Left ventricle myocardium inferior (tissue), 1 donor: ENCODE data around the gene PIEZO1. TPM values are rescaled to one million over a fixed set of nuclear protein-coding genes. Genes with fewer than 3 reads are reported as not detected.

Source experiments
- DNase-seq: peaks from one replicate; pipeline ENCODE4 v3.0.0-alpha.2; 2020
- H3K27ac ChIP-seq: fragments of 200-600 bp; replicated peaks from 2 replicates; pipeline ENCODE4 v1.8.0; 2021
- H3K27me3 ChIP-seq: fragments of 200-600 bp; 2 replicates; pipeline ENCODE4 v1.8.0; 2021; ENCODE audit warnings: low read depth
- H3K36me3 ChIP-seq: fragments of 200-600 bp; 2 replicates; pipeline ENCODE4 v1.8.0; 2021
- H3K4me1 ChIP-seq: fragments of 200-600 bp; 2 replicates; pipeline ENCODE4 v1.8.0; 2021
- H3K4me3 ChIP-seq: fragments of 200-600 bp; 2 replicates; pipeline ENCODE4 v1.8.0; 2021; ENCODE audit warnings: mild to moderate bottlenecking, moderate library complexity
- H3K9me3 ChIP-seq: fragments of 200-600 bp; replicated peaks from 2 replicates; pipeline ENCODE4 v1.8.0; 2021
- CTCF ChIP-seq: fragments of 200-600 bp; IDR thresholded peaks from 2 replicates; pipeline ENCODE4 v1.8.0; 2021; ENCODE audit warnings: antibody characterized with exemption, mild to moderate bottlenecking, borderline replicate concordance
- intact Hi-C: fragments of 100-400 bp; cut with micrococcal nuclease; formaldehyde crosslinking; loops from one replicate; pipeline ENCODE4 v1.11.0; 2022
- long read RNA-seq: library from polyadenylated mRNA; unstranded; transcript quantifications from one replicate; pipeline ENCODE4 v2.0.0, GENCODE V29; 2021
- total RNA-seq: library from RNA; stranded (reverse); fragmentation: NEBNext Ultra II Directional; extraction: Animal tissue kit (Norgen Biotek cat#: 25700); gene quantifications from one replicate; pipeline ENCODE4 v1.2.1, GENCODE V29; 2021
- donor health status: DM: no; HTN: yes; CAD: no; lungs with severe emphysema.

Gene PIEZO1
- 17.1 TPM for total RNA-seq
- long read RNA-seq, partial matches to known transcripts = 15 of 20 reads
- long read RNA-seq, other reads (novel, unspliced or antisense) = 3 of 20 reads

GRCh38 chr16:88785106-88785924, at the start of gene PIEZO1:
TSS of gene PIEZO1 (minus strand) at chr16:88785220. CDS start at chr16:88784964, 256 bp downstream.
- no peaks in the 10 kb centered on the region for H3K36me3 ChIP-seq
- H3K4me1 ChIP-seq = peaks cover 52% of the 10 kb centered on the region
- TF ChIP-seq CTCF = peak; percentile 89
- no peaks in the 10 kb centered on the region for H3K9me3 ChIP-seq
- peak; percentile 70 for DNase-seq
- intact Hi-C loops = no loop called here
- H3K4me3 ChIP-seq = peak within 1 kb of the TSS; percentile 81
- H3K27ac ChIP-seq = peak within 1 kb of the TSS; percentile 94
- H3K27me3 ChIP-seq = peaks cover 34% of the 10 kb centered on the region

- Histone ChIP-seq H3K4me3 (no peak overlapping the region), H3K4me1 (no peaks in the 10 kb centered on the region), H3K9me3 (no peaks in the 10 kb centered on the region), H3K36me3 (peaks cover 34% of the 10 kb centered on the region), H3K27me3 (no peaks in the 10 kb centered on the region), H3K27ac (no peak overlapping the region)
- no peak for TF ChIP-seq CTCF
- intact Hi-C loops = no loop called here
- no peak for DNase-seq
These were observed 49.6 kb upstream of the PIEZO1 start for GRCh38 chr16:88834670-88835069.

- TF ChIP-seq CTCF = no peak
- no peaks in the 10 kb centered on the region for H3K4me1 ChIP-seq
- no peak for DNase-seq
- intact Hi-C loops = no loop called here
- no peaks in the 10 kb centered on the region for H3K9me3 ChIP-seq
- H3K27me3 ChIP-seq = no peaks in the 10 kb centered on the region
- no peak overlapping the region for H3K4me3 ChIP-seq
- H3K36me3 ChIP-seq = peaks cover 29% of the 10 kb centered on the region
- no peak overlapping the region for H3K27ac ChIP-seq
These were observed 48.1 kb upstream of the PIEZO1 start for GRCh38 chr16:88833086-88833485.

- Histone ChIP-seq H3K36me3 (peaks cover 34% of the 10 kb centered on the region), H3K4me3 (no peak overlapping the region), H3K9me3 (no peaks in the 10 kb centered on the region), H3K27me3 (no peaks in the 10 kb centered on the region), H3K27ac (no peak overlapping the region), H3K4me1 (no peaks in the 10 kb centered on the region)
- DNase-seq = no peak
- no peak for TF ChIP-seq CTCF
- intact Hi-C loops = no loop called here
These were observed 46.8 kb upstream of the PIEZO1 start for GRCh38 chr16:88831838-88832237.

- intact Hi-C loops = no loop called here
- Histone ChIP-seq H3K27me3 (no peaks in the 10 kb centered on the region), H3K9me3 (no peaks in the 10 kb centered on the region), H3K4me1 (no peaks in the 10 kb centered on the region), H3K27ac (peak overlapping the region; percentile 28), H3K36me3 (peaks cover 39% of the 10 kb centered on the region), H3K4me3 (no peak overlapping the region)
- TF ChIP-seq CTCF = no peak
- no peak for DNase-seq
These were observed 45.8 kb upstream of the PIEZO1 start for GRCh38 chr16:88830783-88831182.
